ENCODE measurements around the gene RBMXL3.

Gene RBMXL3

DNA sequence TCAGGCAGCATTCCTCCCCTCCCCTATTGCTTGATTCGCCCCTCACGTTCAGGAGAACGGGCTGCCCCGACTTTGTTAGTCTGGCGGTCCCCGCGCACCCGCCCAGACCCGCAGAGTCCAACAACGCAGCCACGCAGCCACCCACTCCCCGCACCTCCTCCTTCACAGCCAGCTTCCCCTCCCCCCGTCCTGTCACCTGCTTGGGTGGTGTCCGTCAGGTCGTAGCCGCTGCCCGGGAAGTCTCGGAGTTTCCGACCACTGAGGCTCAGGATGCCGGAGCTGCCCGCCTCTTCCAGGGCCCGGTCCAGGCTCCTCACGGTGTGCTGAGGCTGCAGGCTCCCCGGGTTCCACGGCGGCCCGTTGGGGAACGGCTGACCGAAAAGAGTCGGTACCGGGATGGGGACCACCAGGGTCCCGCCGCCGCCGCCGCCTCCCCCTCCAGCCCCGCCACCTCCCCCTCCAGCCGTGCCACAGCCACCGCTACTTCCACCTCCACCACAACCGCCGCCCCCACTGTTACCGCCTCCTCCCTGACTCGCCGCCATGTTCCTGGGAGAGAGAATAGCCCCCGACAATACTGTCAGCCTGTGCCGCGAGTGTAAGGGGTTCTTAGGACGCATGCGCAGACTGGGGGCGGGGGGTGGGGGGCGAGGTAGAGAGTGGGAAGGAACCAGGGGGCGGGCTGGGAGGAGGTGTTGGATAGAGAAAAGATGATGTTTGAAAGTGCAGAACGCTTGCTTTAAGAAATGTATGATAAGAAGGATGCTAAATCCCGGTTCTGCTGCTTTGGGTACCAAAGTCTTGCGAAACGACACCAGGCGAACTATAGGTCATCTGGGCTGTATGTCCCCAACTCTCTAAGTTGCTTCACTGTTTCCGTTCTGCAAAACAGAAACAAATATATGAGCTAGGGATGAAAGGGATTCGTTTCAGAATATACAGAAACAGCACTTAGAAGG lies 44.6 kb downstream of the RBMXL3 start, which contains the start of gene LRCH2:
Gene LRCH2 (minus strand): TSS at position 600 of the 959 bp plus-strand sequence. CDS start 55 bp downstream, at position 545.
- no peak for DNase-seq (ENCODE audit: low read depth)

DNA sequence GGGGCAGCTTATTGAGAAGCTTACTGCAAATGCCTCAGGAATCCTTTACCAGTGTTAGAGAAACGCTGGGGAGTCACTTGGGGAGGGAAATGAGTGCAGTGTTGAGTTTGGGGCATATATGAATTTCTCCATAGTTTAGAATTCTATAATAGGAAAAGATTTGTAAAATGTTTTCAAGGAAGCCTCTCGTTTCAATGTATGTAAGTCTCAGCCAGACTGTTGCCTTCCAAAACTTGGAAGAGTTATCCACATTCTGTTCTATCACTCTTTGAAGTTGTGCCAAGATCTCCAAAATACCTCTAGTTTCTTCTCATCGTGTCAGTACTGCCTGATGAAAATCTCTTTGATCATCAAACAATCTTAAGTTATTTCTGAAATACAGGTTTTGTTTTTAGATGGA lies 45.3 kb downstream of the RBMXL3 start:
- DNase-seq (ENCODE audit: low read depth), result no peak

DNA sequence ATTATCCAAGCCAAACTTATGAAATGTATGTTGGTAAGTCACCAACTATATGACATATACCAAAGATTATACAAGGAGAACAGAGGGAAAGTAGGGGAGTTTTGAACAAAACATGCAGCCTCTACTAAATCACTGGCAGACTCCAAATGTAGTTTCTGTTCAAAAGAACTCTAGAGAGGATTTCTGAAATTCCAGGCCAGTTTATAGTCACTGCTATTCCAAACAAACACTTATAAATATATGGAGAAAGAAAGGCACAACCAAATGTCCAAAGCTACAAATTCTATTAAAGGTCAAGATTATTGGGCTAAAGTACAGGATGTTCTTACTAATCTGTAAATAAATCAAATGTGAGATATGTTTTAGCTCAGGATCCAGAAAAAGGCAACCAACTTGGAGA lies 47.4 kb downstream of the RBMXL3 start:
- DNase-seq (ENCODE audit: low read depth), result no peak

DNA sequence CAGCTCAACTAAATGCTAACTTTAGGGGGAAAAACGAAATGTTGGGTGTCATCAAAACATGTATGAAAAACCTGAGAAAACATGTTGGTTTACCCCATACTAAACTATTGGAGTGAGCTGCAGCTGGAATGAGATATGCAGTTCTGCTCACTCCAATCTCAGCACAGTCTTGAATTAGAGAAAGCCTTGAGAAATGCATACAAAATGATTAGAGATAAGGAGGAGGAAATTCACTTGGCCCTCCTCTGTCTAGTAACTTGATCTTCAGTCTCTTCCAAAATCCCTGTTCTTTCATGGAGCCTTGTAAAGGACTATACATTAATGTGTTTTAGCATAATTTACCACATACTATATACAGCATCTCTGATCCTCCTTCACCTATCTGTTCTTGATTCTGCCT lies 47.8 kb downstream of the RBMXL3 start:
- DNase-seq (ENCODE audit: low read depth), result no peak

All from stimulated activated CD8-positive, alpha-beta memory T cell treated with anti-CD3 and anti-CD28 coated beads, Interleukin-15, amount 100 ng/mL, for 24 hours (primary cell).